K562 (cell line): ENCODE data around the gene SLC35B1. TPM values are rescaled to one million over a fixed set of nuclear protein-coding genes. Genes with fewer than 3 reads are reported as not detected.

Experiments used
- ATF1 ChIP-seq, 2 experiments: fragments of 450-650 bp in 1 of 2; IDR thresholded peaks; 2 replicates each; pipeline ENCODE4 v1.6.1; 2016; ENCODE audit warnings: missing compliant biosample characterization in 1 of 2, missing genetic modification characterization in 1 of 2
- BCL6 ChIP-seq: fragments of 250-450 bp; sonication (Bioruptor Pico); IDR thresholded peaks from 2 replicates; pipeline ENCODE4 v1.4.0; 2020
- CBX5 ChIP-seq: IDR thresholded peaks from 2 replicates; pipeline ENCODE4 v1.6.1; 2014; ENCODE audit warnings: low read depth, borderline replicate concordance
- CC2D1A ChIP-seq: fragments of 450-650 bp; IDR thresholded peaks from 2 replicates; pipeline ENCODE4 v1.6.1; 2017; ENCODE audit warnings: mild to moderate bottlenecking
- CGGBP1 ChIP-seq: fragments of 250-450 bp; sonication (Bioruptor Pico); IDR thresholded peaks from 2 replicates; pipeline ENCODE4 v1.9.0; 2021; ENCODE audit warnings: mild to moderate bottlenecking
- DIDO1 ChIP-seq: fragments of 450-650 bp; IDR thresholded peaks from 2 replicates; pipeline ENCODE4 v1.6.1; 2016; ENCODE audit warnings: low read depth, missing biosample characterization, missing genetic modification characterization
- FOXA1 ChIP-seq: fragments of 450-650 bp; IDR thresholded peaks from 2 replicates; pipeline ENCODE4 v1.6.1; 2016; ENCODE audit warnings: mild to moderate bottlenecking, borderline replicate concordance
- HNRNPH1 ChIP-seq: fragments of 200-400 bp; formaldehyde crosslinking; optimal IDR thresholded peaks from 2 replicates; pipeline ENCODE3; 2017; ENCODE audit warnings: low read depth, mild to moderate bottlenecking, low read length, moderate library complexity
- HNRNPUL1 ChIP-seq: fragments of 200-400 bp; formaldehyde crosslinking; IDR thresholded peaks from 2 replicates; pipeline ENCODE4 v1.6.1; 2017; ENCODE audit warnings: low read length
- LCOR ChIP-seq: sonication (generic); formaldehyde crosslinking; IDR thresholded peaks from 2 replicates; pipeline ENCODE4 v1.8.0; 2022; ENCODE audit warnings: mild to moderate bottlenecking, missing genetic modification reagents
- MBD2 ChIP-seq: sonication (generic); IDR thresholded peaks from 2 replicates; pipeline ENCODE4 v1.6.1; 2016; ENCODE audit warnings: low read depth, borderline replicate concordance
- MEF2D ChIP-seq: conservative IDR thresholded peaks from 2 replicates; pipeline ENCODE4 v1.6.1; 2016; ENCODE audit warnings: low read depth, missing genetic modification characterization, missing compliant biosample characterization
- MTA2 ChIP-seq: fragments of 450-650 bp; IDR thresholded peaks from 2 replicates; pipeline ENCODE4 v1.6.1; 2016; ENCODE audit warnings: low read depth
- MTF1 ChIP-seq: fragments of 250-450 bp; sonication (Bioruptor Pico); IDR thresholded peaks from 2 replicates; pipeline ENCODE4 v1.9.0; 2021; ENCODE audit warnings: moderate library complexity, mild to moderate bottlenecking, inconsistent platforms, borderline replicate concordance
- MYC ChIP-seq, 2 experiments: fragments of 250-450 bp in 1 of 2; sonication (Bioruptor Pico) in 1 of 2; IDR thresholded peaks; 2 replicates each; pipeline versions ENCODE4 v1.5.1 to v1.6.1; 2012 to 2021; ENCODE audit warnings: low read depth in 2 of 2, borderline replicate concordance in 1 of 2, improper control_type of control experiment in 1 of 2, low read length in 1 of 2, mild to moderate bottlenecking in 1 of 2, moderate library complexity in 1 of 2
- NONO ChIP-seq, 2 experiments: fragments of 200-400 bp in 1 of 2; fragments of 450-650 bp in 1 of 2; formaldehyde crosslinking in 1 of 2; IDR thresholded peaks; 2 replicates each; pipeline ENCODE4 v1.6.1; 2017; ENCODE audit warnings: low read depth in 2 of 2, mild to moderate bottlenecking in 2 of 2, moderate library complexity in 2 of 2, low read length in 1 of 2
- POLR2G ChIP-seq: fragments of 200-400 bp; formaldehyde crosslinking; IDR thresholded peaks from 2 replicates; pipeline ENCODE4 v1.6.1; 2017; ENCODE audit warnings: low read depth, mild to moderate bottlenecking, antibody characterized with exemption, low read length, moderate library complexity
- POLR3G ChIP-seq: IDR thresholded peaks from 2 replicates; pipeline ENCODE4 v1.6.1; 2011; ENCODE audit not compliant: insufficient read length, insufficient replicate concordance; ENCODE audit errors: extremely low read depth
- PTRF ChIP-seq: fragments of 450-650 bp; IDR thresholded peaks from 2 replicates; pipeline ENCODE4 v1.6.1; 2016; ENCODE audit warnings: mild to moderate bottlenecking, missing genetic modification characterization, missing compliant biosample characterization
- RBM22 ChIP-seq: fragments of 200-400 bp; formaldehyde crosslinking; IDR thresholded peaks from 2 replicates; pipeline ENCODE4 v1.6.1; 2018; ENCODE audit warnings: low read length, low read depth; ENCODE audit not compliant: poor library complexity, severe bottlenecking
- RNF2 ChIP-seq: sonication (generic); IDR thresholded peaks from 2 replicates; pipeline ENCODE4 v1.6.1; 2016
- SMARCB1 ChIP-seq: IDR thresholded peaks from 2 replicates; pipeline ENCODE4 v1.6.1; 2011; ENCODE audit warnings: improper control_type of control experiment, low read depth; ENCODE audit not compliant: insufficient read length
- SRSF7 ChIP-seq: fragments of 200-400 bp; formaldehyde crosslinking; optimal IDR thresholded peaks from 2 replicates; pipeline ENCODE3; 2017; ENCODE audit warnings: mild to moderate bottlenecking, low read depth, low read length
- STAT5B ChIP-seq: fragments of 250-450 bp; sonication (Bioruptor Pico); IDR thresholded peaks from 2 replicates; pipeline ENCODE4 v1.8.0; 2021; ENCODE audit warnings: mild to moderate bottlenecking, inconsistent platforms
- SUPT5H ChIP-seq: fragments of 450-650 bp; IDR thresholded peaks from 2 replicates; pipeline ENCODE4 v1.6.1; 2016
- U2AF2 ChIP-seq: fragments of 200-400 bp; formaldehyde crosslinking; optimal IDR thresholded peaks from 2 replicates; pipeline ENCODE3; 2017; ENCODE audit warnings: low read depth, mild to moderate bottlenecking, low read length
- ZBED1 ChIP-seq: IDR thresholded peaks from 2 replicates; pipeline ENCODE4 v1.6.1; 2014
- ZC3H4 ChIP-seq: sonication (generic); formaldehyde crosslinking; IDR thresholded peaks from 2 replicates; pipeline ENCODE4 v1.9.0; 2021; ENCODE audit warnings: missing genetic modification reagents, borderline replicate concordance
- ZNF354B ChIP-seq: fragments of 250-450 bp; sonication (Bioruptor Pico); IDR thresholded peaks from 2 replicates; pipeline ENCODE4 v1.4.0; 2020
- ZNF408 ChIP-seq: fragments of 250-450 bp; sonication (Bioruptor Pico); IDR thresholded peaks from 2 replicates; pipeline ENCODE4 v1.4.0; 2020; ENCODE audit warnings: low read depth, mild to moderate bottlenecking, moderate library complexity
- ZNF444 ChIP-seq: fragments of 250-450 bp; sonication (Bioruptor Pico); IDR thresholded peaks from 2 replicates; pipeline ENCODE4 v1.4.0; 2020; ENCODE audit warnings: mild to moderate bottlenecking, moderate library complexity
- polyA plus RNA-seq, 8 experiments: library from polyadenylated mRNA; depleted of rRNA in 4 of 8; stranded (reverse) in 5 of 8; unstranded in 3 of 8; fragments of >200 nt; fragmentation: Nextera tagmentation in 2 of 8; fragmentation: Illumina TruSeq in 1 of 8; extraction: Ambion mirVana in 2 of 8; extraction: Trizol in 1 of 8; gene quantifications; 2 replicates each; pipeline versions ENCODE4 v1.2.1 to v1.2.3, GENCODE V29; 2011 to 2014; ENCODE audit warnings: inconsistent platforms in 1 of 8, missing spikeins in 1 of 8
- total RNA-seq, 7 experiments: library from RNA; depleted of rRNA in 6 of 7; stranded (reverse); fragments of >200 nt in 6 of 7; fragmentation: Illumina TruSeq in 2 of 7; extraction: Trizol in 2 of 7; gene quantifications; 2 replicates each; pipeline versions ENCODE4 v1.2.1 to v1.2.3, GENCODE V29; 2011 to 2021; ENCODE audit warnings: low replicate concordance in 1 of 7

Gene SLC35B1
- total and polyA plus RNA-seq, 9 of the 15 experiments (the other 6 are each of a cell fraction or from before 2014, with no cell fraction given): 51.4 to 87.9 (median 66.3) TPM

GRCh38 chr17:49707608-49708514 is at the start of gene SLC35B1 (continued):
- no peak for TF ChIP-seq PTRF (tag)
- no peak; the same call in 1 of the 2 replicates for TF ChIP-seq CGGBP1 (CRISPR knock-in tag)
- no peak for TF ChIP-seq ZNF444
- TF ChIP-seq ATF1 (CRISPR knock-in tag; IDR thresholded peaks at IDR 0.05): peak; percentile 61
- TF ChIP-seq ATF1 (tag; IDR thresholded peaks at IDR 0.05): peak; percentile 100
- peak; percentile 61; the same call in 1 of the 2 replicates for TF ChIP-seq RNF2
- TF ChIP-seq CC2D1A: peak; percentile 96
- peak; percentile 66; the same call in 1 of the 2 replicates for TF ChIP-seq LCOR (CRISPR knock-in tag)
- TF ChIP-seq RBM22: peak; percentile 98
- TF ChIP-seq SMARCB1: no peak
- peak; percentile 98 for TF ChIP-seq DIDO1 (tag)
- TF ChIP-seq HNRNPUL1: no peak
- peak; percentile 75 for TF ChIP-seq SUPT5H
- TF ChIP-seq MBD2: peak; percentile 84
- no peak for TF ChIP-seq BCL6 (CRISPR knock-in tag)
- TF ChIP-seq MEF2D (tag): no peak
- TF ChIP-seq POLR2G: peak; percentile 96
- TF ChIP-seq POLR3G: no peak
- TF ChIP-seq FOXA1: no peak
- no peak; the same call in 1 of the 2 replicates for TF ChIP-seq CBX5
- TF ChIP-seq MTF1: no peak
- TF ChIP-seq HNRNPH1: no peak
- no peak for TF ChIP-seq STAT5B (CRISPR knock-in tag)
- TF ChIP-seq ZNF354B (CRISPR knock-in tag): no peak
- peak; percentile 70; the same call in 1 of the 2 replicates for TF ChIP-seq ZBED1
- no peak for TF ChIP-seq MTA2
- TF ChIP-seq NONO (IDR thresholded peaks at IDR 0.05; ENCODE audit: low read depth in 2 of 2, low read length in 1 of 2): peak; percentile 44 to 69; a peak in 2 of 4 replicates
- no peak for TF ChIP-seq SRSF7
- TF ChIP-seq MYC (IDR thresholded peaks at IDR 0.05; ENCODE audit: low read depth, low read length): peak; percentile 58; the same call in 1 of the 2 replicates
- no peak for TF ChIP-seq MYC (CRISPR knock-in tag; IDR thresholded peaks at IDR 0.05; ENCODE audit: borderline replicate concordance, low read depth)
- TF ChIP-seq U2AF2: no peak
- TF ChIP-seq ZC3H4 (CRISPR knock-in tag): no peak
- TF ChIP-seq ZNF408 (CRISPR knock-in tag): no peak
